NB4 (cell line): ENCODE data around the gene POU4F1.

Experiments used
- CTCF ChIP-seq: IDR thresholded peaks from one replicate; pipeline ENCODE4 v1.5.1; 2012; ENCODE audit warnings: low read depth, low read length
- MYC ChIP-seq: IDR thresholded peaks from 2 replicates; pipeline ENCODE4 v1.6.1; 2011; ENCODE audit warnings: low read depth, low read length
- POLR2A ChIP-seq: IDR thresholded peaks from 2 replicates; pipeline ENCODE4 v1.6.1; 2011; ENCODE audit warnings: mild to moderate bottlenecking; ENCODE audit not compliant: insufficient read length; ENCODE audit errors: extremely low read depth
- TF ChIP-seq, protein P1 (sequence below): IDR thresholded peaks from 2 replicates; pipeline ENCODE4 v1.6.1; 2011; ENCODE audit warnings: low read depth, low read length

- TF ChIP-seq POLR2A (no peak), CTCF (no peak), MYC (no peak)
- TF ChIP-seq, protein P1, sequence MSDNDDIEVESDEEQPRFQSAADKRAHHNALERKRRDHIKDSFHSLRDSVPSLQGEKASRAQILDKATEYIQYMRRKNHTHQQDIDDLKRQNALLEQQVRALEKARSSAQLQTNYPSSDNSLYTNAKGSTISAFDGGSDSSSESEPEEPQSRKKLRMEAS = no peak
Measured at GRCh38 chr13:78638216-78638615, 34.9 kb upstream of the POU4F1 start.
